ENCODE measurements around the gene SIRPA.

DNA sequence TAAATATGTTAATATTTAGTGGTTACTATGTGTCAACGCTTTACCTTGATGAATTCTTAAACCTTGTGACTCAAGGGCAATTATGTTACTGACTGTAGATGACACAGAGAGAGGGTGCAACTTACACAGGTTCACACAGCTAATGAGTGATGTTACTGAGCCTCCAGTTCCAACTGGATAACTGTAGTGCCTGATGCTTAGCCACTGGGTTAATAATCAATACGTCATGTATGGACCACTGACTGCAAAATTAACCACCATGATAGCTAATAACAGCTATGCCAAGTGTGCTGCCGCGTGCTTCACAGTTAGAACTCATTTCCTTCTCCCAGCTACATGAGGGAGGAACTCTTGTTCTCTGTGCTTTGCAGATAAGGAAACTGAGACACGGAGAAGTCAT is 45.4 kb downstream of the SIRPA start:
- TF ChIP-seq EZH2phosphoT487 (IDR thresholded peaks at IDR 0.05; ENCODE audit: insufficient read depth, low read depth): no peak
- no peak for TF ChIP-seq EZH2 (IDR thresholded peaks at IDR 0.05; ENCODE audit: insufficient read depth, poor library complexity, severe bottlenecking)

Data from GM23248 (cell line).